ENCODE data around the gene KIF21A.

Gene KIF21A

GRCh38 chr12:39267886-39268285, 175.0 kb downstream of the KIF21A start:
- FAIRE-seq, result no peak

GRCh38 chr12:39252628-39253027, 190.3 kb downstream of the KIF21A start:
- FAIRE-seq (no peak), DNase-seq (ENCODE audit: insufficient read length, low spot score) (no peak)
- no peak for TF ChIP-seq CTCF (IDR thresholded peaks at IDR 0.05; ENCODE audit: insufficient read depth, missing control alignments)

More at GRCh38 chr12:39267886-39268285, 175.0 kb downstream of the KIF21A start:
- no peak for TF ChIP-seq CTCF (IDR thresholded peaks at IDR 0.05; ENCODE audit: insufficient read depth, missing control alignments)
- no peak for DNase-seq (ENCODE audit: insufficient read length, low spot score)

Measured in D721Med (cell line).